C4-2B (cell line): ENCODE data around the gene SZRD1.

ENCODE experiments used
- ZFX ChIP-seq: fragments of 450-650 bp; IDR thresholded peaks from 2 replicates; pipeline ENCODE4 v1.6.1; 2017
- TF ChIP-seq, protein P1 (sequence below): fragments of 450-650 bp; conservative IDR thresholded peaks from 2 replicates; pipeline ENCODE4 v1.5.1; 2017; ENCODE audit warnings: mild to moderate bottlenecking

DNA sequence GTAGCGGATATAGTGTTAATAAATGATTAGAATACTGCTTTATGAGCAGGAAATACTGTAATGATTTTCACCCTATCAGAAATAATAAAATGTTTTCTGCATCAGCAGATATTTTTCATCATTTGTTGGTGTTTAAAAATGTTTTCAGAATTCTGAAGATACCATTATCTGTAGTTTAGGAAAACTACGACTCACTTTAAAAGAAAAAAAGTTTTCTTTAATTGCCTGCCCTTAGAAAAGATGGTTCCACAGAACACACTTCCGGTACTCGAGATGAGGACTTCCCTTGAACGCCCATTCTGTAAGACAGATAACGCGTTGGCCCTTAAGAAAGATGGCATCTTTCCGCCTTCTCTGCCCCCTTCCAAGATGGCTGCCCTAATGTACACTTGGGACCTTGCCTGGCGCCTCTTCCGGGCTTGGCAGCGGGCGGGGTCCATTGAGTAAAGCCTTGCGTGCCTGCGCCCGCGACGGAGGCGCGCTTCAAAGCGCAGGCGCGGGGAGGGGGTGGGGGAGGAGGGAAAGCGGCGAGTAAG, at the start of gene SZRD1:
- TF ChIP-seq, protein P1, sequence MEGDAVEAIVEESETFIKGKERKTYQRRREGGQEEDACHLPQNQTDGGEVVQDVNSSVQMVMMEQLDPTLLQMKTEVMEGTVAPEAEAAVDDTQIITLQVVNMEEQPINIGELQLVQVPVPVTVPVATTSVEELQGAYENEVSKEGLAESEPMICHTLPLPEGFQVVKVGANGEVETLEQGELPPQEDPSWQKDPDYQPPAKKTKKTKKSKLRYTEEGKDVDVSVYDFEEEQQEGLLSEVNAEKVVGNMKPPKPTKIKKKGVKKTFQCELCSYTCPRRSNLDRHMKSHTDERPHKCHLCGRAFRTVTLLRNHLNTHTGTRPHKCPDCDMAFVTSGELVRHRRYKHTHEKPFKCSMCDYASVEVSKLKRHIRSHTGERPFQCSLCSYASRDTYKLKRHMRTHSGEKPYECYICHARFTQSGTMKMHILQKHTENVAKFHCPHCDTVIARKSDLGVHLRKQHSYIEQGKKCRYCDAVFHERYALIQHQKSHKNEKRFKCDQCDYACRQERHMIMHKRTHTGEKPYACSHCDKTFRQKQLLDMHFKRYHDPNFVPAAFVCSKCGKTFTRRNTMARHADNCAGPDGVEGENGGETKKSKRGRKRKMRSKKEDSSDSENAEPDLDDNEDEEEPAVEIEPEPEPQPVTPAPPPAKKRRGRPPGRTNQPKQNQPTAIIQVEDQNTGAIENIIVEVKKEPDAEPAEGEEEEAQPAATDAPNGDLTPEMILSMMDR: no peak
- no peak for TF ChIP-seq ZFX
